ENCODE data around the gene AGR2.
"Not testable (repeated sequence)": the region's sequence is repeated elsewhere in the genome, so short reads cannot be mapped to it uniquely, and the experiment has no call there.

Gene AGR2

GRCh38 chr7:16773884-16774283, 30.9 kb downstream of the AGR2 start:
- no peak for DNase-seq (ENCODE audit: low read depth)

GRCh38 chr7:16773326-16773725, 31.5 kb downstream of the AGR2 start:
- DNase-seq (ENCODE audit: low read depth) = no peak

GRCh38 chr7:16770657-16771329, 34.0 kb downstream of the AGR2 start:
- no peak for DNase-seq (ENCODE audit: low read depth)

DNA sequence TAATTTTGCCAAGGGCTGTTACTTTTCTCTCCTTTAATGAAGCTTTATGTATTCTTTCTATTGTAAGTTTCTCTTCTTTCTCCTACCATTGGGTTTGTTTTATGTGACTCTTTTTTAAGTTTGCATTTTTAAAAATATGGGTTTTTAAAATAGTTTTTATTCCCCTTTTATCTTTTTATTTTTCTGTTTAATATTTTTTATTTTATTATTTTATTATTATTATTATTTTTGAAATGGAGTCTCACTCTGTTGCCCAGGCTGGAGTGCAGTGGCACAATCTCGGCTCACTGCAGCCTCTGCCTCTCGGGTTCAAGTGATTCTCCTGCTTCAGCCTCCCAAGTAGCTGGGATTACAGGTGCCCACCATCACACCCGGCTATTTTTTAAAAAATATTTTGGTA, 34.8 kb downstream of the AGR2 start:
- DNase-seq (ENCODE audit: low read depth) = not testable (repeated sequence)

DNA sequence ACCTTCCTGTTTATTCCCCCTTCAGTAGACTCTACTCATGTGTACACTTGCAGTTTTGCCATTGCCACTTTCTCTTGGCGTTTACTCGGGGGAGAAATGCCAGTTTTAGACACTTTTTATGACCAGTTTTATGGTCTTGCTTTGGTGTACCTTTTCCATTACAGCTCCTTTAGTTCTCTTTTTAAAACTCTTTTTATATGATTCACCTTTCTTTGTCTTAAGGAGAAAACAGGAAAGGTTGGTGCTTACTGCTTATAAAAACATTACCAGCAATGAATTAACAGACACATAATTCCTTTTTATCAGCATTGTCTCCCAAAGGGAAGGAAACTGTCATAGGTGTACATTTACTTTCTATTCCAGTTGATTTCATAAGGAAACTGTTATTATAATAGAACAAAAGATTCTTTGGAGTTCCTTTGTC, 39.4 kb downstream of the AGR2 start:
- no peak for DNase-seq (ENCODE audit: low read depth)

DNA sequence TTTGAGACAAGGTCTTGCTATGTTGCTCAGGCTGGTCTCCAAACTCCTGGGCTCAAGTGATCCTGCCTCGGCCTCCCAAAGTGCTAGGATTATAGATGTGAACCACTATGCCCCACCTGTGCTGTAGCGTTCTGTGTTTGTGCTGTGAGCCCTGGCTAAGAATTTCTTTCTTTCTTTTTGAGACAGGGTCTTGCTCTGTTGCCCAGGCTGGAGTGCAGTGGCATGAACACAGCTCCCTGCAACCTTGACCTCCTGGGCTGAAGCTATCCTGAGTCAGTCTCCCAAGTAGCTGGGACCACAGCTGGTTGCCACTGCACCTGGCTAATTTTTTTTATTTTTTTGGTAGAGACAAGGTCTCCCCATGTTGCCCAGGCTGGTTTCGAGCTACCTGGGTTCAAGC, 39.9 kb downstream of the AGR2 start:
- DNase-seq (ENCODE audit: low read depth) = no peak

- no peak for DNase-seq (ENCODE audit: low read depth)
These were observed 42.6 kb downstream of the AGR2 start for GRCh38 chr7:16762177-16762576.

- no peak for DNase-seq (ENCODE audit: low read depth)
These were observed 45.0 kb downstream of the AGR2 start for GRCh38 chr7:16759840-16760239.

DNA sequence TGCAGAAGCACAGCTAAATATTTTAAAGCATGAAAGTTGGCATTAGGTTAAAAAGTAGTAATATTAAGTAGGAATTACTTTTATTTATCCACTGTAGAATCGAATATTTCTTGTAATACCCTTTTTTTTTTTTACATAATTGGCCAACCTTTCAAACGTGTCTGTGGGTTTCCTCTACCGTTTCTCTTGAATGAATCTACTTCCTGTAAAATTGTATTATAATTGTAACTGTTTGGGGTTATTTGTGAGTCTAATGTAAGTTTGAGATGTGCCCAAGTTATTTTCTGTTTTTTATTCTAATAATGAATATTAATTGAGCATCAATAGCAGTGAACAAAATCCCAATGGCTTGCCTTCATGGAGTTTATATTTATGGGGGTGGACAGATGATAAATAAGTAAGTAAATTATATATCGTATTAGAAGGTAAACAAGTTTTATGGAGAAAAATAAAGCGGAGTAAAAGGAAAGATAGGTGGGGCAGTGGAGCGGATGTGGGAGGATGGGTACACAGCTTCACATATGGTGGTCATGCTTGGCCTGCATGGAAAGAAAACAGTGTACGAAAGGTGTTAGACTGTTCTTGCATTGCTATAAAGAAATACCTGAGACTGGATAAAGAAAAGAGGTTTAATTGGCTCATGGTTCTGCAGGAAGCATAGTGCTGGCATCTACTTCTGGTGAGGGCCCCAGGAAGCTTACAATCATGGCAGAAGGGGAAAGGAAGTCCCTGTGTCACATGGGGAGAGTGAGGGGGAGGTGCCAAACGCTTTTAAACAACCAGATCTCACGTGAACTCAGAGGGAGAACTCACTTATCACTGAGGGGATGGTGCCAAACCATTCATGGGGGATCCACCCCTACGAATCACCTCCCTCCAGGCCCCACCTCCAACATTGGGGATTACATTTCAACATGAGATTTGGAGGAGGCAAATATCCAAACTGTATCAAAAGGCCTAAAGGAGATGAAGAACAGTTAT, 45.9 kb downstream of the AGR2 start:
- DNase-seq (ENCODE audit: low read depth) = no peak

GRCh38 chr7:16758036-16758435, 46.8 kb downstream of the AGR2 start:
- DNase-seq (ENCODE audit: low read depth) = no peak

GRCh38 chr7:16755397-16755796, 49.4 kb downstream of the AGR2 start:
- DNase-seq (ENCODE audit: low read depth) = no peak

DNA sequence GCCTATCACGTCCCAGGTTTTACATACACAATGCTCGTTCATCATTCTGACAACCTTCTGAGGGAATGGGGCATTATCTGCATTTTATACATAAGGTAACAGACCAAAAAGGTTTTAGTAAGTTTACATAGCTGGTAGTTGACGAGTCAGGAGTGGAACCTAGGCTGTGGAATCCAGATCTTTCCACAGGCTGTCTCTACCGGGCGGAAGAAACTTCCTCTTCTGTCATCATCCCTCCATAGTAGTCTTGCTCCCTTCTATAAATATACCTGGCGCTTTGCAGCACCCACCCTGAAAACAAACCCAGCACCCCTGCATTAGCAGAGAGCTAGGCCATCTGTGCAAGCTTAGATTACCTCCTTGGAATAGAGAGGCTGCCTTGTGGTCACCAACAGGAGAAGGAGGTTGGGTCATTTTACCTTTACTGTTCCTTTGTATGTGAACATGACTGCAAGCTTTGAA, 49.9 kb downstream of the AGR2 start:
- no peak for DNase-seq (ENCODE audit: low read depth)

- no peak for DNase-seq (ENCODE audit: low read depth)
These were observed 50.6 kb downstream of the AGR2 start for GRCh38 chr7:16753932-16754855.

- peak; percentile 59 for DNase-seq (ENCODE audit: low read depth)
These were observed 51.5 kb downstream of the AGR2 start, which contains the start of gene TSPAN13 for GRCh38 chr7:16753102-16753931. Gene TSPAN13 (plus strand): TSS chr7:16753755. CDS start chr7:16753968, 213 bp downstream.

GRCh38 chr7:16747102-16747501, 57.7 kb downstream of the AGR2 start:
- DNase-seq (ENCODE audit: low read depth) = no peak

DNA sequence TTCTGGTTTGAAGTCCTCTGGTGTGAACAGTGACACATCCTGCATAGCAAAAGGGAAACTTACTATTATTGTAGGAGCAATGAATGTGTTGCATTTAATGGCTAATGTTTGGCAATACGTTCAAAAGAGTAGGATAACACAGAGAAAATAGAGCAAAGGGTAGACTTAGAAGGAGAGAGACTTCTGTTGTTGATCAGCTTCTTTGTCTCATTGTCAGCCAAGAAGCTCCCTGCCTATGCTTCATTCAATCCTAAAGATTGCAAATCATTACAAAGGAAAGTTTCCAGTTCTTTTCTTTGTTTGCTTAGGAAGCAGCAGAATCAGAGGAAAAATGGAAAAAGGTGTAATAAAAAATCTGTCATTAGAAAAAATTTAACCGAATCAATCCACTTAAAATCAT, 59.2 kb downstream of the AGR2 start:
- no peak for DNase-seq (ENCODE audit: low read depth)

DNA sequence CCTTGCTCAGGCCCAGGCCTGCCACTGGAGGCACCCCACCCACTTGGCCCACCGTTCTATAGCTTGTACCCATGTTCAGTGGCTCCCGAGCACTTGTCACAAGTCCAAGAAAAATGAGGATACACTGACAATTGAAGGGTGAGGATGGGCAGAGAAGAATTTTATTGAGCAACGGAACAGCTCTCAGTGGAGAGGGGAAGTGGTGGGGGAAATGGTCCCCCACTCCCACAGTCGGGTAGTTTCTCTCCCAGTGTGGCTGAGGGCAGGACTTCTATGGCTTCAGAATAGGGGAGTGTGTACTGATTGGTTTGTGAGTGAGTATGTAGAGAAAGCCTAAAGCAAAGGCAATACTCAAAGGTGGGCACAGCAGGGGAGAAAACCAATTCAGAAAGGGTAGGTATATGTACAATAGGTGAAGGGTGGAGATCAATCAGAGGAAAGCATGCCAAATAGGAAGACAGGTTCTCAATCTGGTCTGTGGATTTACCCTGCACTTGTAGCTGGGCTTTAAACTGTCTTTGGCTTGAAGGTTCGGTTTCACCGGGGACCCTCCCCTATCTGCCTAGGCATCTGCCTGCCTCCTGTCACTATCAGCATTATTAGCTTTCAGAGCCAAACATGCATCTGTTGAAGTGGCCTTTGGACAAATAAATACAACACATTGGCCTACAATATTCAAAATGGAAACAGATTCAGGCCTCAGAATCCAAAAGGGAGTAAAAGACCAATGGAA, 60.1 kb downstream of the AGR2 start:
- no peak for DNase-seq (ENCODE audit: low read depth)

GRCh38 chr7:16743236-16743635, 61.6 kb downstream of the AGR2 start:
- peak; percentile 35 for DNase-seq (ENCODE audit: low read depth)

DNA sequence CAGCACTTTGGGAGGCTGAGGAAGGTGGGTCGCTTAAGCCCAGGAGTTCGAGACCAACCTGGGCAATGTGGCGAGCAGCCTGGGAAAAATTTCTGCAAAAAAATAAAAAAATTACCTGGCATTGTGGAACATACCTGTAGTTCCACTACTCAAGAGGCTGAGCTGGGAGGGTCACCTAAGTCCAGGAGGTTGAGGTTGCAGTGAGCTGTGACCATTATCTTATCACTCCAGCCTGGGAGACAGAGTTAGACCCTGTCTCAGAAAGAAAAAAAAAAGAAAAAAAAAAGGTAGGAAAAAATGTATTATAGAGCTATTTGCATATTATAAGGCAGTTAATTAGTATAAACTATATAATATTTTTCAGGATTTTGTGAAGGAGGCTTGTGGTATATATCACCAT, 62.3 kb downstream of the AGR2 start:
- no peak for DNase-seq (ENCODE audit: low read depth)

All from amniotic epithelial cell (primary cell).